Measurements from ENCODE around the gene ADAT2. TPM values are rescaled to one million over a fixed set of nuclear protein-coding genes. Genes with fewer than 3 reads are reported as not detected.

The ADAT2 gene
- total RNA-seq, 1 donor from 2014 or later = 9.7 TPM

DNA sequence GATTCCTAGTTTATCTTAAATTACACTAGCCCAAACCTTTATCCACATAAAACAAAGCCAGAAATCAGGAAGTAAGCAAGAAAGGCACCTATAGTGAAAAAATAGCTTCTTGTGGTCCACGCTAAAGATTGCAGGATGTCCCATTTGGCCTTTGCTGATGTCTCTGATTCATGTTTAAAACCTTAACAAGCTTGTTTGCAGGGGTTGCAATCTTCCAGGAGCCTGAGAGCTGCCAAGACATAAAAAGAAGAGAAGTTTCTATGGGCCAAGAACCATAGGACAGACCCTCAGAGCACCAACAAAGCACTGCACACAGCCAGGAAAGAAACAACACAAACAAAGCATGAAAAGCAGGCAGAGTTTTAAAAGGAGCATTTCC lies 49.4 kb downstream of the ADAT2 start:
- intact Hi-C loops (cut with DNase I) = no loop called here
- no peak for DNase-seq (ENCODE audit: low spot score)
- ATAC-seq = no peak

DNA sequence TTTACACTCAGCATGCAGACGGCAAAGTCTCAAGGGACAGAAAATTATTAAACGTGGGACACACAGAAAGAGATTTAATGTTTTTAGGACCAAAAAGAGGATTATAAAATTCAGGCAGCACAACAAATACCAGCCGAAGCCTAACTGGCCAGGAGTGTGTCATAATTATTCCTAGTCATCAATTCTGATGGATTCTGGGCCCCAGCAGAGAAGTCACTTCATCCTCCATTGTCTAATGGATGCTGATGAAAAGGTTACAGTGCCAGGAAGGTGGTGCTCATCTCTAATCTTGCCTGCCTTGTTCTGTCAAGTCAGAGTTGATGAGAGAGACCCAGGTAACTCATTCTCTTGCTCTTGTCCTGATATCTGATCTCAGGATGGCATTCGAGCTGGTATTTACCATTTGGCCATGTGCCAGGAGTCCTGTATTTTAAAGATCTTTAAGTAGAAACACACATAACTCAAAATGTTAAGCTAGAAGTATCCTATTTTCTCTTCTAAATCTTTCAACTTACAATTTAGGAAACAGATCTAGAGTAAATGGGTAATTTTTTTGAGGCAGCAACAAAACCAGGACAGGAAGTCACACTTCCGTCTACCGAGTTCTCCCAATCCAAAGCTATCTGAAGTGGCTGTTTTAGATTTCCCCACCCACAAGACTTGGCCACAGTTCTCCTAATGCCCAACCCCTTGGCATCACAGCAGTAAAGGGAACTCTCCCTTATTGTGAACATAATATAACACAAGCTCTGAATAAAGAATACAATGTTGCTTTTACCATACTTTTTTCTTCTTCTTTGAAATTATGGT lies 50.0 kb downstream of the ADAT2 start:
- no peak for DNase-seq (ENCODE audit: low spot score)
- intact Hi-C loops (cut with DNase I) = no loop called here
- ATAC-seq = peak; percentile 59

GRCh38 chr6:143399775-143400174 lies 50.7 kb downstream of the ADAT2 start:
- no peak for DNase-seq (ENCODE audit: low spot score)
- intact Hi-C loops (cut with DNase I) = no loop called here
- no peak for ATAC-seq

DNA sequence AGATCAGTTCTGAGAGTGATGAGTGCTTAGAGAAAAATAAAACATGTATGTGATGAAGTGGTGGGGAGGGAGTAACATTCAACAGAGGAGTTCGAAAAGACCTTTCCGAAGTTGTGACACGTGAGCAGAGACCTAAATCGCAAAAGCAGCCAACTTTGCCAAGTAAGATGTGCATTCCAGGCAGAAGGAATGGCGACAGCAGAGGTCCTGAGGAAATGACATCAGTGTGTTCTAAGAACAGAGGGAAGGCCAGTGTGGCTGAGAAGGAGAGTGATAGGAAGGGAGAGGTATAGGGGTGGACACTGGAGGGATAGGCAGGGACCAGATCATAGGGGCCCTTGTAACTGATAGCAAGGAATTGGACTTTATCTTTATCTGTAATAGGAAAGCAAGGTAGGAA lies 51.3 kb downstream of the ADAT2 start:
- ATAC-seq (no peak), DNase-seq (ENCODE audit: low spot score) (no peak)
- intact Hi-C loops (cut with DNase I) = no loop called here

- intact Hi-C loops (cut with DNase I) = no loop called here
- DNase-seq (ENCODE audit: low spot score) (no peak), ATAC-seq (peak; percentile 67)
Measured at GRCh38 chr6:143397227-143398222, 53.0 kb downstream of the ADAT2 start.

GRCh38 chr6:143396497-143397226 lies 53.8 kb downstream of the ADAT2 start:
- ATAC-seq (no peak), DNase-seq (ENCODE audit: low spot score) (no peak)
- intact Hi-C loops (cut with DNase I) = no loop called here

DNA sequence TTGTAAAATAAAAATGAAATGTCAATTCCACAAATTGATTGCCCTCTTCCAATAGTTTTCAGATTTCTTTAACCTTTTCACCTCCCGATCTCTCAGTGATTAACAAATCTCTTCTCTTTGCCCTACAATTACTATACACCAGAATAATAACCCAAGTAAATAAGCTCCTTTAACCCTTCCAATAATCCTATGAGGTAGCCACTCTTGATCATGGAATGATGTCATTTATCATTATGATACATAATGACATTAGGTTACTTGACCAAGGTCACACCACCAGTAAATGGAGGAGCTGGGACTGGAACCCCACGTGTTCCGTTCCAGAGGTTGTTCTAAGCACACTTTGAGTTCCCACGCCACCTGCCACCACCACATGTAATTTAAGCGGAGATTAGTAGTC lies 54.8 kb downstream of the ADAT2 start:
- ATAC-seq = no peak
- DNase-seq (ENCODE audit: low spot score) = no peak
- intact Hi-C loops (cut with DNase I) = no loop called here

- ATAC-seq (no peak), DNase-seq (ENCODE audit: low spot score) (no peak)
- intact Hi-C loops (cut with DNase I) = no loop called here
Measured at GRCh38 chr6:143394389-143394788, 56.1 kb downstream of the ADAT2 start.

GRCh38 chr6:143390278-143390677 lies 60.2 kb downstream of the ADAT2 start:
- ATAC-seq = no peak

DNA sequence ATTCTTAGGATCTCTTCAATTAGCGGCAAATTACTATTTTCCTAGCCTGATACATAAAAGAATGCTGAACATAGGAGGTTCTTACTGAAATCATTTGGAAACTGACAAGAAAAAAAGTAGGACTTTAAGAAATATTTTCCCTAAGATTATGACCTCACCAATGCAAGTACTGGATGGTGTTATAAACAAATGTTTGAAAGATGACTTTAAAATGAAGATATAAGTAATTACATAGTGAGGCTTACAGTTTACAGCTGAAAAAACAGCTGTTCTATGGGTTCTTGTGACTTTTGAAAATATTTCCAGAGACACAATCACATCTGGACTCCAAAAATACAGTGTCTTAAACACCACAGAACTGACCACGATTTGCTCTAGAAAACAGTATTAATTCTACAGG lies 64.9 kb downstream of the ADAT2 start:
- ATAC-seq (no peak), DNase-seq (ENCODE audit: low spot score) (no peak)
- intact Hi-C loops (cut with DNase I) = no loop called here

More at GRCh38 chr6:143390278-143390677, 60.2 kb downstream of the ADAT2 start:
- intact Hi-C loops (cut with DNase I) = no loop called here
- no peak for DNase-seq (ENCODE audit: low spot score)

DNA sequence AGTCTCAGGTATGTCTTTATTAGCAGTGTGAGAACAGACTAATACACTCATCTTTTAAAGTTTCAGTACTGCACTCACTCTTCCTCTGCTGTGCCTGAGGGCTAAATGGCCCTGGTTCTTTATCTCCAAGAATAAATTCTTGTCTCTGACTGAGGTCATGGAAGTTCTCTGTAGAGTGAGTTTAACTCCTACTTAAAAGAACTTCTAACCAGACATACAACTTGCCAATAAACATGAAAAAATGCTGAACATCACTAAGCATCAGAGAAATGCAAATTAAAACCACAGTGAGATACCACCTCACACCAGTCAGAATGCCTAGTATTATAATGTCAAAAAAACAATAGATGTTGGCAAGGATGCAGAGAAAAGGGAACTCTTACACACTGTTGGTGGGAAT lies 73.6 kb downstream of the ADAT2 start:
- ATAC-seq (no peak), DNase-seq (ENCODE audit: low spot score) (no peak)
- intact Hi-C loops (cut with DNase I) = no loop called here

DNA sequence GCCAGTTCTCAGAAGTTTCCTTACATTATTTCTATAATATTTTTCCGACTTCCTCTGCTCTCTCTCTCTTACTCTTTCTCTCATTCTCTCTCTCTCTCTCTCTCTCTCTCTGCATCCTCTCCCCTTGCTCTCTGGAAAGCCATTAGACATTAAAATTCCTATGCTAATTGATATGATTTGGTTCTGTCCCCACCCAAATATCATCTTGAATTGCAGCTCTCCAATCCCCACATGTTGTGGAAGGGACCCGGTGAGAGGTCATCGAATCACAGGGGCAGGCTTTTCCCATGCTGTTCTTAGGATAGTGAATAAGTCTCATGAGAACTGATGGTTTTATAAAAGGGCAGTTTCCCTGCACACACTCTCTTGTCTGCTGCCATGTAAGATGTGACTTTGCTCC lies 74.1 kb downstream of the ADAT2 start:
- ATAC-seq (no peak), DNase-seq (ENCODE audit: low spot score) (no peak)
- intact Hi-C loops (cut with DNase I) = no loop called here

GRCh38 chr6:143375022-143375585 lies 75.4 kb downstream of the ADAT2 start:
- ATAC-seq (no peak), DNase-seq (ENCODE audit: low spot score) (no peak)
- intact Hi-C loops (cut with DNase I) = no loop called here

- intact Hi-C loops (cut with DNase I) = no loop called here
- ATAC-seq = no peak
- no peak for DNase-seq (ENCODE audit: low spot score)
Measured at GRCh38 chr6:143374014-143374413, 76.5 kb downstream of the ADAT2 start.

Other genes with a start within 250 kb of the ADAT2 start
- 27.1 TPM for gene PEX3, start 110 bp upstream of the ADAT2 start, total RNA-seq
- 41.4 TPM for gene FUCA2, start 61.0 kb upstream of the ADAT2 start, total RNA-seq
- gene PHACTR2, start 227.3 kb upstream of the ADAT2 start, total RNA-seq = 141 TPM

All from sciatic nerve (tissue), 2 donors.